COLO829 (cell line): ENCODE measurements around the gene HIVEP3.

Experiments
- DNase-seq: peaks from one replicate; pipeline ENCODE4 v3.0.0; 2012; ENCODE audit warnings: low spot score

Gene HIVEP3

DNA sequence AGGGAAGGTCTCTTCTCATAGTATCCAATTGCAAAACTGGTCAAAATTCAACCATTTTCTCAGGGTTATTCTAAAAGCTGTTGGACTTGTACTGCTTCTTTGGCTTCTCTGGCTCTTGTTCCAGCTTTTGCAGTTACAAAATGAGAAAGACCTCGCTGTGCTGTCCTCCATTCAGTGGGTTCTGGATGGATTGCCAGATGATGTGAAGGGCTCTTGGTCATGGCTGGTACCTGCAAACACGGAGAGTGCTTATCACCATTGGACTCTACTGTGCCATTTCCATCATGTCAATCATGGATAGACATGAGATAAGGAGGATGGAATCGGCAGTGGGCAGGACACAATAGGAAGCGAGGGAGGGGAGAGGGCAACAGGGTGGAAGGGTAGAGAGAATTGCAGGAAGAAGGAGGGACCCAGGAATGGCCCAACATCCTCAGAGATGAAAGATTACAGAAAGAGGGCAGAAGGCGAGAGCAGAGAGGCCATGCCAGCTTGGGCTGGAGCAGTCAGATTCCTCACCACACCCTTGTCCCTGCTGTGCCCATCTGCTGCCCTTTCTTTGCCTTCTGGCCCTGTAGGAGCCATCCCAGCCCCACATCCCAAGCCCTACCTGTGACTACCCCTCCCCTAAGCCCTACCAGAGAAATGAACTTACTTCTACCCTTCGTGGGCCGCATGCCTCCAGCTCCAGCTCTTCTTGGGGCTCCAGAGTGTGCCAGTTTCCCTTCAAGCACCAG, 70.3 kb downstream of the HIVEP3 start:
- no peak for DNase-seq

DNA sequence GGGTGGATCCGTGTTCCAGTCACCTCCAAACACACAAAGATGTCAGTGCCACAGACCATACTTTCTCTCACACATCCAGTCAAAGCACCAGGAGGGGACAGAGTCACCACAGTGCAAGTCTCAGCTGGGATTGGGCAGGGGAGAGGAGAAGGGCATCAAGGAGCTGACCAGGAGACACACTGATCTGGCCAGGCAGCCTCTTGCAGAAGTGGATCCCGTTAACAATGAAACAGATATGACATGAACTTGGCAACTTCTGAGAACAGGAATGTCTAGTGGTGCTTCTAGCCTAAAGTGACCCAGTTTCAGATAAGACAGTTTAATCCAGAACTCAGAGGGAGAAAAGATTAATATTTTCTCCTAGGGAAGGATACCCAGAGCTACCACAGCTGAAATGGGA, 71.0 kb downstream of the HIVEP3 start:
- DNase-seq: no peak

DNA sequence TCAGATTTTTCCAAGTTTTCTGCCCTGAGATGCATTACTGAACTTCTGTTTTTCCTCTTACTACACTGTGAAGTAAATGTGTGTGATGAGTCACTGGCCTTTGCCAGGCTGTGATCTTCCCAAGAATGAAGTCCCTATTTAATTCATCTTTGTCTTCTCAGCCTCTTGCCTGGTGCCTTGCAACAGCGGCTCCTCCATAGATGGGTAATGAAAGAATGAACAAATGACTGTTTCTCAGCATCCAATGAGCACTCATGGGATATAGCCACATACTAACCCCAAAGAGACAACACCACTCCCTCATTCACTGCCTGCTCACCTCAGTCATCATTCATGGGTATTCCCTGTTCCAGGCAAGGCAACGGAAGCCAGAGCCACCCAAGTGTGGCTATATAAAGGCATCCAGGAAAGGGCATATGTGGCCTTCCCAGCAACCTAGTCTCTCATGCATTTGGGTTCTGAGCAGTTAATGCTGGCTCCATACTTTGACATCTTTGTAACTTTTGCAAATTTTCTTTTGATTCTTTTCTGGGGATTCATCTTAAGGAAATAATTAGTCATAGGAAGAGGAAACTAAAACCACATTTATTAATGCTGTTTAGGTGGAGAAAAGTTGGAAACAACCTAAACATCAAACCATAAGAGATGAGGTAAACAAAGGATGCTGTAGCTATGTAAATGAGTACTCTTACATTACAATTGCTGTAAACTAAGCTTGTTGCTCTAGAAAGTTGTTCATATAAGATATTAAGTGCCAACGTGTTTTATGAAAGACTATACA, 71.9 kb downstream of the HIVEP3 start:
- peak; percentile 85 for DNase-seq

DNA sequence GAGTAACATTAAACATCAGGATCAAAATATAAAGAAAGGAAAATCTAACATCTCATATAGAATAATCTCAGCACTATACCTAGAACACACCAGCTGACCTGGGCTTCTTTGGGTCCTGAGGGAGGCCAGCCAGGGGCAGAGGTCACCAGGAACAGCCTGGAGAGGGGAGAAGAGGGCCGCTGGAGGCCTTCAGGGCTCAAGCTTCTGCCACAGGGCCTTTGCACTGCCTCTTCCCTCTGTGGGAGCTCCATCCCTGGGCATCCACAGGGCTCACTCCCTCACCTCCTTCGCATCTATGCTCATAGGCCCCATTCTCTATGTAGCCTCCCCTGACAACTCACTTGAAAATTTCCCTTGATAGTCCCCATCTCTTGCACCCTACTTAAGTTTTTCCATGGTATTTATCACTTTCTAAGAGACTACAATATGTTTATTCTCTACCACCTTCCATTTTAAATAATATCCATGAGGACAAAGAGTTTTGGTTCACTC, 73.9 kb downstream of the HIVEP3 start:
- no peak for DNase-seq

DNA sequence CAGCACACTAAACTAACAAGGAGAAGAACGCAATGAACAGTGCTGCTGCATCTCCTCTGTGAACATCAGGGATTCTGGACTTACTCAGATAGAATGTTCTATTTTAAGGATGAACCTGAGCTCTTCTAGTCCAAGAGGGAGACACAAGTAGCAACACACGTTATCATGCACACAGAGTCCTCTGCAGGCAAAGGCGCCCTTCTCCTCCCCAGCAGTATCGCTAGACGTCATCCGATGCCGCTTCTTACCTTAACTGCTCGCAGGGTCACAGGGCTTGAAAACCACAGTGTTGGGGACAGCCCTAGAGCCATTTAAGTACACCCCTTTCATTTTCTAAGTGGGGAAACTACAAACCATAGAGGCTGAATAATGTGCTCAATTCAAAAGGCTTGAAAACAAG, 74.5 kb downstream of the HIVEP3 start:
- DNase-seq: no peak

DNA sequence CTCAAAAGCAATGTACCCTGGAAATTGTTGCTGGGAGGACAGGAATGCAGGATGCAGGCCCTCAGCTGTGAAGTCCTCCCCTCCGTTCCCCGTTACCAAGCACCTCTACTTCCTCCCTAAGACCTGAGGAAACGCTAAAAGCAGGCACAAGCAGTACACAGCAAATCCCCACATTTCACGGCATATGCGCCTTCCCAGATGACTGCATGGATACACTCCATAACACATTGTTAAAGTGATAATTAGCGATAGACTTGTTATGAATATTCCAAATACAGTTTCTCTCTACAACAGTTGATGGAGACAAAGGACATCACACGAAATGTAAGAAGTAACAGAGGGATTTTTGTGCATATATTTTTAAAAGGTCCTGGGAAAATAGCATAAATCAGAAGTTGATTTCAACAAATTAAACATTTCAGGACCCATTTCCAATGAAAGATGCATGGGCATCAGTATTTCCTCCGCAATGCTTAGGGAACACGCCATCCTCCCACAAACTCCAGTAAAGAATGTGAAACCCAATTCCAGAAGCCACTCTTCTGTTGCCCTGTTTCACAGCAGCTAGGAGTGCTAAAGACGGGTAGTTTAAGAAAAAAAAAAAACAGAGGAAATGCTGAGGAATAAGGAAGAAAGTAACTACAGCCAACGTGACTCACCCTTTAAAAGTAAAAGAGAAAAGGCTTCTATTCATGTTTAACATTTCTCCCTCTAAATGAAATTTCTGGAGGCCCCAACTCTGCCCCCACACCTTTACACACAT, 75.5 kb downstream of the HIVEP3 start:
- DNase-seq: peak; percentile 61

DNA sequence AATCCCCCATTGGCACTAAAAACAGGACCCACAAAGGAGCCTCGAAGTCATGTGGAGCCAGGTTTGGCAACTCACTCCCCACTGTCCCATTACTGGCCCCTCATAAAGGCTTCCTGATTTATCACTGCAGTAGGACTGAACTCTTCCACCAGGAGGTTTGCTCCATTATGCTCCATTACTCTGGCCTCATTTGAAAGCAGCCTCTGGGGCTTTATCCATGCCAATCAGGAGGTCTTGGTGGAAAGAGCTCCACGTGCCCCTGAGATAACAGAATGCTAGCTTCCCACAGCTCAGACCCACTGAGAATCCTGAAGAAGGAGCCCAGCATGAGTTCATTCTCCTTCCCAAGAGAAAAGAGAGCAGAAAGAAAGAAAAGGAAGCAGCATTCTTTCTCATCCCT, 76.4 kb downstream of the HIVEP3 start:
- DNase-seq: no peak

DNA sequence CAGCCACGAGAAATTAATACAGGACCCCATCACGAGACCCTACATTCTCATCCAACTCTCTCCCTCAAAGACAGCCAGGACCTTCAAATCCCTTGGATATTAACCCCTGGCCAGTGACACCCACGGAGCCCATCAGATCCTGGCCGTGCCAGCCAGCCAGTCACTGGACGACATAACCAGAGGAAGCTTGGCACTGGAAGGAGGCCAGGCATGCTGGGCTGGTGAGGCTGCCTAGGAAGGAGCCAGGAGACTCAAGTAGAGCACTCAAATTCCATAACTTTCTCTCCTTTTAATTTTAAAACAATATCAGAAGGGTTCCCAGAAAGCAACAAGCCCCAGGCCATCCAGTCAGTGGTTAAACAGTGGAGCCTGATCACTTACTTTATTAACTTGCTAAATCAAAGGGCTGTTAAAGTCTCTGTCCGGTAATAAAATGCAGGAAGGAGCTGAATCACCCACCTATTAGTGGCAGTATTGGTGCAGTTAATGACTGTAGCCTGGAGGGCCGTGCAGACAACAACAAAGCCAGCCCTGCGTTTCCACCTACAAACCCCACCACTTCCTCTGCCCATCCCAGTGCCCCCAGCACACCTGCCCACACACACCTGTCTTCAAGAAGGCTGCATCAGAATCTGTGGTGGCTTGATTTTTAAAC, 78.0 kb downstream of the HIVEP3 start:
- DNase-seq: peak; percentile 76

DNA sequence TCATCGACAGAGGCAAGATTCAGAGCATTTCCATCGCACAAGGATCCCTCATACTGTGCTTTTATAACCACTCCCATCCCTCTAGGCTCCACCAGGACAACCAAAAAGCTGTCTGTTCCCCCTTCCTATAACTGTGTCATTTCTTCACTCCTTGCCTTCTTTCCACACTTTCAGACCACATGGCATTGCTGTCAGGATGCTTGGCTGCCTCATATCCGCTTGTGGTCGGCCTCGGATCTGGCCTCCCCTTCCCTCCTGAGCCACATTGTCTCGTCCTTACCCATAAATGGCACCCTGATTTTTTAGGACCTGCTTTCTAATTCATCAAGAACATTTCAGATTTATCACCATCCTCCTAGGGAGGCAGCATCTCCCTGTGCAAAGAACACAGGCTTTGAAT, 80.5 kb downstream of the HIVEP3 start:
- no peak for DNase-seq

DNA sequence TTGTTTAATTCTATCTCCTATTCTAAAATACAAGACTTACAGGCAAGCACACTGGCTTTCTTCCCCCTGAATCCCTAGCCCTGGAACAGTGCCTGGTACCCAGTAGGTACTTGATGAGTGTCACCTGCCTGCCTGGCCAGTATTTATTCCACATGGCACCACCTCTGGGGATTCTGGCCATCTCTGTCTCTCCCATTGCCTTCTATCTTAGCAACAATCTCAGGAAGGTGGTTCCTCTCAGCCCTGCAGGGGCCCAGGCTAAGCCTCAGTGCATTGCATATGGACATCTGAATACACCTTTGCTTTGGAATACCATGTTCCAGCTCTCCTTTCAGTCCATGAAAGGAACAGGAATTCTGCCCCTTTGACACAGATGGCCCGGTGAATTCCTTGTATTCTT, 81.0 kb downstream of the HIVEP3 start:
- DNase-seq: no peak

DNA sequence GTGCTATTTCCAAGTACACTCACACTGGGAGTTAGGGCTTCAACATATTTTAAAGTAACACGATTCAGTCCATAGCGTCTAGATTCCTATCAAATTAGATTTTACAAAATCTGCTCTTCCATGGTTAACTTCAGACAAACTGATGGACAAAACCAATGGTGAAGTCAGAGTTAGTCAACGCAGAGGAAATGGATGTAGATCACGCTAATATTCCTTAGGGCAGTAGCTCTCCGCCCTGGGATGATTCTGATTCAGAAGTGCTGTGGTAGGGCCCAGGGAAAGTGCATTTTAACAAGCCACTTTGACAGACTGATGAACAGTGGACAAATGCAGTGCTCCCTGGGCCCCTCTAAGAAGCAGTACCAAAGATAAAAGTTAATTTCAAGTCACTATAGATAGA, 83.2 kb downstream of the HIVEP3 start:
- no peak for DNase-seq

DNA sequence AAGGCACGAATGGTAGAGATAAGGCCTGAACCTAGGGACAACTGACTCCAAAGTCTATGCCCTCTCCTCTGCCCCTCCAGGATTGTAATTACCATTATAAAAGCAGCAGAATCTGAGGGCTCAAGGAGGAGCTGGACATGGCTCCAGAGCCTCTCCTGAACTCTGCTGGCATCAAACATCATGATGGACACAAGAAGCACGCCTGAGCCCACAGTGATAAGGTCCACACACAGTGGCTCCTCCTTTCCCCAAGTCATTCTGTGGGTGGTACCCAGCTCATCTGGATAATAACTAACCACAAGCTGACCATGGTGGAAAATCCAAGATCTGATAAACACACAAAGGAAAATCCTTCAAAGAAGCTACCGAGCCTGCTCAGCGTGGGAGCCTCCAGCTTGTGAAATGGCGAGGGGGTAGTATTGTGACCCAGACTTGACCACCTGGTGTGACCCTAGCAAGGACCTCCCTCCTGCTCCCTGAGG, 85.2 kb downstream of the HIVEP3 start:
- DNase-seq: no peak

DNA sequence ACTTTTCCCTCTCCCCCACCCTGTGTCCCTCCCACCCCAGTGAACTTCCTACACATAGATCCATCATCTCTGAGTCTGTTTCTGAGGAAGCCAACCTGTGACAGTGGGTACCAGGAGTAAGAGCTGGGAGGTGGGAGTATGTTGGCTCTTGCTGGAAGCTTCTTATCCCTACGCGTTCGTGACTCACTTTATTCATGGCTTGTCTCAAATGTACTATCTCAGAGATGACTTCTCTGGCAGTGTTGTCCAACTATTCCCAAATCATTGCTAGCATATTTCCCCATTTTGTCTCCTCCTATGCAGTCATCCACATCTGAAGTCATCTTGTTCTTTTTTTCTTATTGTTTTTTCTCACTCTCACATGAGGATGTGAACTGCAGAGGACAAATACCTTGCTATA, 88.0 kb downstream of the HIVEP3 start:
- no peak for DNase-seq

DNA sequence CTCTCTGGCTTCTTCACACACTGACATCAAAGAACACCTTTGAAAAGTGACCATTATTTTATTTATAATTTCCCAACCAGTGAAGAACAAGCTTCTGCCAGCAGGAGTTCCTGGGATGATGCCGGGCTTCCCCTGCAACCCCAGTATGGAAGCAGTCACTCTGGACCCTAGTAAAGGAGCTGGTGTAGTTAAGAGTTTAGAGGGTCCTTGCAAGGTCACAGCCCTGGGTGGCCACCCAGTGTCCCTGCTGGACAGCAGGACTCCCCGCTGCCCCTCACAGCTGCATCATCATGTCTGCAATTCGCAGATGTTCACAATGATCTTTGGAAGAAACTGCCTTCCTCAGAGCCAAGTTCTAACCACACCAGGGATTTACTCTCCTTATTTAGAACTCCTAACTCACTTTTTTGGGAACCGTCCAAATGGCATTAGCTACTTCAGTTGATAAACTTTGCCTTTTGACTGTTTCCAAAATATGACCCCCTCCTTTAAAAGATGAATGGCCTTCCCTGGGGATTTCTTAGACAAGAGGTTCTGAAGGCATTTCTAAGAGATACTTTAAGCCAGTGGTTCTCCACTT, 90.6 kb downstream of the HIVEP3 start:
- DNase-seq: no peak

DNA sequence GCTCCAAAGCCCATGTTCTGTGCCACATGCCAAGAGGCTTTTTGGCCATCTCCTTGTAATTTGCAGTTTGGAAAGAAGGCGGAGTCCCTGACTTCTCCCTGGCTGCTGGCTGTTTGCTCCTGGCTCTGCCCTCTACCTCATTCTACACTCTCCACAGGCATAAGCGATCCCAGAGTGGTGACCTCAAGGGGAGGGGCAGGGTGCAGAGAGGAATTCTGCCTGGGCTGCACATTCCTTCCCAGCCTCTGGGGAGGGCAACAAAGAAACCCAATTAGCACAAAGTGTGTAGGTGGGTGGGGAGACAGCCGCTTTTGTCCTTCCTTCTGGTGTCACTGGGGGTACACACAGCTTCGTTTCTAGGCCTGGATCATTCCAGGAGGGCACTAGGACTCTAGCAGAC, 95.3 kb downstream of the HIVEP3 start:
- peak; percentile 36 for DNase-seq

DNA sequence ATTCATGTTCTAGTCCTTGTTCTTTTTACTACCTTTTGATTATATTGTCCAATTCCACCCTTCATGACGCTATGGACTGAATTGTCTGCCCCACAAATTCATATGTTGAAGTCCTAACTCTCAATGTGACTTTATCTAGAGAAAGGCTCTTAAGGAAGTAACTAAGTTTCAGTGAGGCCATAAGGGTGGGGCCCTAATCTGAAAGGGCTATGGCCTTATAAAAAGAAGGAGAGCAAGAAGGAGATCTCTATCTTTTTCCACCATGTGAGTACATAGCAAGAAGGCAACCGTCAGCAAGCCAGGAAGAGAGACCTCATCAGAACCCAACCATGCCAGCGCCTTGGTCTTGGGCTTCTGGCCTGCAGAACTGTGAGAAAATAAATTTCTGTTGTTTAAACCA, 95.9 kb downstream of the HIVEP3 start:
- no peak for DNase-seq

DNA sequence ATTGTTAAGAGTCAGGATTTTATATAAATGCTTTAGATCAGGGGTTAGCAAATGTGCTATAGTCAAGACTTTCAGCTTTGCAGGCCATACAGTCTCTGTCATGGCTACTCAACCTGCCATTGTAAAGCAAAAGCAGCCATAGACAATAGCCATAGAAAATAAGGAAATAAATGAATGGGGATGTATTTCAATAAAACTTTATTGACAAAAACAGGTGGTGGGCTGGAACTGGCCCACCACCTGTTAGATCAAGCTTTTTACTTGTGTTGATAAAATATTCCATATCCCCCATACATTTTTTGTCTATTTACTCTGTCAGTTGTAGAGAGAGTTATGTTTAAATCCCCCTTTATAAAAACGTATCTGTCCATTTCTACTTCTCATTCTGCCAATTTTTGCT, 98.9 kb downstream of the HIVEP3 start:
- no peak for DNase-seq

DNA sequence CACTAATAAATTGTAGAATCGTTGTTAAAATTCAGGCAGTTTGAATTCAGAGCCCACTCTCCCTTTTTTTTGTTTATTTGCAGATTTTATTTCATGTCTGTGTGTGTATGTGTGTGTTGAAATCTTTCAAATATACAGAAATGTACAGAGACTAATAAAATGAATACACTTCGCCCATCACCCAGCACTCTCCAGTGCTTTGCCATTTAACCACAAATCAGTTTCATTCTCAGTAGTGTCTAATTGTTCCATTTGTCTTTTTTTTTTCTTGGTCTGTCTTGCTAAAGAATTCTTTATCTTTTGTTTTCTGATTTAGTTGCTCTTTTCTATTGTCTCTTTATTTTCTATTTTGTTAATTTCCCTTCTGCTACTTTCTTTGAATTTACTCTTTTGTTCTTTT, 99.7 kb downstream of the HIVEP3 start:
- no peak for DNase-seq

DNA sequence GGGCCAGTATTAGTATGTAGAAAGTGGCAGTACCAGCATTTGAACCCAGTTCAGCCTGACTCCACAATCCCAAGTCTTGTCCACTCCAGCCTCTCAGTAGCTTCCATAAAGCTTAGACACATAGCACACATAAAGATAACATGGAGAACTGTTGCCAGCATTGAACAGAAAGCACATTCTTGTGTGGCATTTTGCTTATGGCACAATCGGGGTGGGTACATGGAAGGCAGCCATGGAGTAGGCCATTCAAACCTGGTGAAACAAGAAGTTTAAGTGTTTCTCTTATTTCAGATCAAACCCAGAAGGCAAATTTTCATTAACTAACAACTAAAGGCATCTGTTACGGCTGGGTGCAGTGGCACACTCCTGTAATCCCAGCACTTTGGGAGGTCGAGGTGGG, 102.7 kb downstream of the HIVEP3 start:
- DNase-seq: peak; percentile 6

DNA sequence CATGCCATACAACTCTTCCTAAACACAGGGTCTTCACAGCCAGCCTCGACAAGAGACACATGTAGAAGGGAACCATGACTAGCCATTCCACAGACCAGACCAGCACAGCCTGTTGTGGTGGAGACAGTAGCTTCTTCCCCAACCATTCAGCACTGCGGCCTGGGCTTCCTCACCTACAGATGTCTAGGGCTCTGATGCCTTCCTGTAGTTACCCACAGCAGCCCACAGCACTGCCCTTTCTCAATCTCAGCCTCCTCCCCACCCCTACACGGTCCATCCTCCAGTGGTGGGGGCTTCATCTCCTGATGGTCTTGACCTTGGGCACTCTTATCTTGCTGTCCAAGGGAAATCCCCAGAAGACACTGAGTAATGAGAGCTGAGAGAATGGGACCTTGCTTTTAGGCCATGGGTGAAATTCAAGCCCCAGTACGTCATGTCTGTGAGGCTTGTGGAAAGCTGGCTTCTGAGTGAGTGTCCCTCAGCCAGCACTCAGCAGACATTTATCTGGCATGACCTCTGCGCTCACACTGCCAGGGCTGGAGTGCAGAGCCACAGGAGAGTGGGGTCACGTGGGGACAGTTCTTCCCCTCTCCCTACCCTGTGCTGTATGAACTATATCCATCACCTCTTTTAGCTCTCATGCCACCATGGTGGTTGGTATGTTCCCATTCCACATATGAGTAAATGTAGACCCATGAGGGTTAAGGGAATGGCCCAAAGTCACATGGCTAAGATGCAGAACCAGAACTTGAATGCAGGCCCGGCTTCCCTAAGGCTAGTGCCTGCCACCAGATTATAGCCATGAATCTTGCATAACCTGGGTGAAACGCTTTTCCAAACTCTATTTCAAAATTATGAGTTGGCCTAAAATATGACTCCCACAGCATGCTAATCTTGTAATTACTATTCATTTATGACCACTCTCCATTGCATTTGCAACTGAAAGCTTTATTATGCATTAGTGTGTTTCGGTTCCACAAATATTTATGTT, 104.7 kb downstream of the HIVEP3 start:
- no peak for DNase-seq

DNA sequence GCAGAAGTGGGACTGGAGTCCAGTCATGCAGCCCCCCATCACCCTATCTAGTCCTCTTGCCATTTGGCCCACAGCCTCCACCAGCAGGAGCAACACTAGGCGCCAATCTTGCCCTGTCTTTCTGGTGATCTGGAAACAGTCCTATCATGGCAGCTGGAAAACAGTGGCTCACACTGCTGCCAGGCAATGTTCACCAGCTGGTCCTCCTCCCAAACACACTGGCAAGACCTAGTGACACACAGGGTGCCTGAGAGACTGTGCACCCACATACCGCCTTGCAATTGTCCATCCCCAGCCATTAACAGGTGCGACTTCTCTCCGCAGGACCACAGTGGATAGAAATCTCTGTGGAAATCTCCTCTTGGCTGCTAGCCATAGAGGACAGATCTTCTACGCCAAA, 105.5 kb downstream of the HIVEP3 start:
- DNase-seq: no peak
